Nephron (organoid): ENCODE results near the gene MAP3K2.
A peak's percentile ranks its signal among the peaks of the same experiment; 100 is the strongest.
"Not testable (repeated sequence)": the region's sequence is repeated elsewhere in the genome, so short reads cannot be mapped to it uniquely, and the experiment has no call there.

ENCODE experiments used
- H3K27ac Mint-ChIP-seq, 3 experiments: 2 replicates each; pipeline ENCODE4 v1.8.0; 2020; ENCODE audit warnings: mixed read lengths in 3 of 3, mild to moderate bottlenecking in 2 of 3, moderate library complexity in 1 of 3
- H3K27me3 Mint-ChIP-seq: 2 replicates; pipeline ENCODE4 v1.8.0; 2021; ENCODE audit warnings: low read depth, mild to moderate bottlenecking, moderate library complexity, mixed read lengths
- H3K36me3 Mint-ChIP-seq: 2 replicates; pipeline ENCODE4 v1.8.0; 2020; ENCODE audit warnings: low read depth, mixed read lengths
- H3K4me1 Mint-ChIP-seq: 2 replicates; pipeline ENCODE4 v1.8.0; 2020; ENCODE audit warnings: mixed read lengths
- H3K4me3 Mint-ChIP-seq, 3 experiments: 2 replicates each; pipeline ENCODE4 v1.8.0; 2020; ENCODE audit warnings: mild to moderate bottlenecking in 3 of 3, mixed read lengths in 3 of 3, moderate library complexity in 2 of 3
- H3K9me3 Mint-ChIP-seq: 2 replicates; pipeline ENCODE4 v1.8.0; 2020; ENCODE audit warnings: mixed read lengths
- TF ChIP-seq, protein P1 (sequence below), 3 experiments: fragments of 200-600 bp; sonication (generic); IDR thresholded peaks; one replicate each; pipeline ENCODE4 v1.5.0; 2021; ENCODE audit warnings: antibody characterized with exemption in 3 of 3; ENCODE audit not compliant: unreplicated experiment in 3 of 3

The MAP3K2 gene

DNA sequence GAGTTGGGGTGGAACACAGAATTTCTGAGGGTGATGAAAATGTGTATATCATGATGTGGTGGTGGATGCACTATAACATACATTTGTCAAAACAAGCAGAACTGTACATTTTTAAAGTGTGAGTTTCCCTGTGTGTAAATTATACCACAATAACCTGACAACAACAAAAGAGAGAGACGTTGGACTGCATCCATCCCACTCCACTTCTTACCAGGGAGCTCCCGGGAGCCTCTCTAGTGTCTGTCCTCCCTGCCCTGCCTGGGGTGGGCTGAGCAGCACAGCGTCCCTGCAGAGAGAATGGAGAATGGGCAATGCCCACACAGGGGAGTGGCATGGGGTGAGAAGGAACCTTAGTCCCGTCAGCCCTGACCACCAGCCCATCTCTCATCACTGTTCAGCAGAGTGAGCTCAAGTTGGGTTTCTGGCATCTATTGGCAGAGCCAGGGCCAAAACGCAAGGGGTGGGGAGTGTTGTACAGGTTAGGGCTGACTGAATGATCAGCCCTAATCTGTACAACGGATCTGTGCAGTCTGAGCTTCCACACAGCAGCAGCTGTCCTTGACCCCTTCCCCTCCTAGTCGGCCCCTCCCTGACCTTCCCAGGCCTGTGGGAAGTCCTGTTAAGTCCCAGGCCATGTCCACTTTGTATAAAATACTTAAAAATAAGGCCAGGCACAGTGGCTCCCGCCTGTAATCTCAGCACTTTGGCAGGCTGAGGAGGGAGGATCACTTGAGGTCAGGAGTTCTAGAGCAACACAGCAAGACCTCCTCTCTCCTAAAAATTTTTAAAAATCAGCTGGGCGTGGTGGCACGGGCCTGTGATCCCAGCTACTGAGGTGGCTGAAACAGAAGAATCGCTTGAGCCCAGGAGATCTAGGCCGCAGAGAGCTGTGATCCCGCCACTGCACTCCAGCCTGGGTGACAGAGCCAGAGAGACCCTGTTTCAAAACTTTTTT is 27.1 kb upstream of the MAP3K2 start:
- Mint-ChIP-seq H3K36me3 (no peaks in the 10 kb centered on the region), H3K9me3 (peaks cover 4% of the 10 kb centered on the region), H3K4me3 (peak overlapping the region; percentile 31 to 38 (median 36)), H3K4me1 (peaks cover 64% of the 10 kb centered on the region), H3K27me3 (peaks cover 35% of the 10 kb centered on the region), H3K27ac (peak overlapping the region in 2 of 3 experiments; percentile 59 to 70)
- TF ChIP-seq, protein P1, sequence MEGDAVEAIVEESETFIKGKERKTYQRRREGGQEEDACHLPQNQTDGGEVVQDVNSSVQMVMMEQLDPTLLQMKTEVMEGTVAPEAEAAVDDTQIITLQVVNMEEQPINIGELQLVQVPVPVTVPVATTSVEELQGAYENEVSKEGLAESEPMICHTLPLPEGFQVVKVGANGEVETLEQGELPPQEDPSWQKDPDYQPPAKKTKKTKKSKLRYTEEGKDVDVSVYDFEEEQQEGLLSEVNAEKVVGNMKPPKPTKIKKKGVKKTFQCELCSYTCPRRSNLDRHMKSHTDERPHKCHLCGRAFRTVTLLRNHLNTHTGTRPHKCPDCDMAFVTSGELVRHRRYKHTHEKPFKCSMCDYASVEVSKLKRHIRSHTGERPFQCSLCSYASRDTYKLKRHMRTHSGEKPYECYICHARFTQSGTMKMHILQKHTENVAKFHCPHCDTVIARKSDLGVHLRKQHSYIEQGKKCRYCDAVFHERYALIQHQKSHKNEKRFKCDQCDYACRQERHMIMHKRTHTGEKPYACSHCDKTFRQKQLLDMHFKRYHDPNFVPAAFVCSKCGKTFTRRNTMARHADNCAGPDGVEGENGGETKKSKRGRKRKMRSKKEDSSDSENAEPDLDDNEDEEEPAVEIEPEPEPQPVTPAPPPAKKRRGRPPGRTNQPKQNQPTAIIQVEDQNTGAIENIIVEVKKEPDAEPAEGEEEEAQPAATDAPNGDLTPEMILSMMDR (IDR thresholded peaks at IDR 0.05; ENCODE audit: unreplicated experiment in 3 of 3), result no peak

- Mint-ChIP-seq H3K9me3 (peaks cover 4% of the 10 kb centered on the region), H3K27me3 (peaks cover 31% of the 10 kb centered on the region), H3K27ac (peak overlapping the region; percentile 43 to 70 (median 59)), H3K4me3 (peak overlapping the region; percentile 19 to 41 (median 36)), H3K36me3 (no peaks in the 10 kb centered on the region), H3K4me1 (peaks cover 67% of the 10 kb centered on the region)
- TF ChIP-seq, protein P1 (IDR thresholded peaks at IDR 0.05; ENCODE audit: unreplicated experiment in 3 of 3), result no peak
Observed at GRCh38 chr2:127413782-127414637, 26.2 kb upstream of the MAP3K2 start.

- Mint-ChIP-seq H3K4me1 (peaks cover 66% of the 10 kb centered on the region), H3K36me3 (no peaks in the 10 kb centered on the region), H3K9me3 (peaks cover 4% of the 10 kb centered on the region), H3K4me3 (no peak overlapping the region), H3K27ac (peak overlapping the region in 1 of 3 experiments; percentile 43), H3K27me3 (peaks cover 28% of the 10 kb centered on the region)
- TF ChIP-seq, protein P1 (IDR thresholded peaks at IDR 0.05; ENCODE audit: unreplicated experiment in 3 of 3), result no peak
Observed at GRCh38 chr2:127413200-127413599, 25.4 kb upstream of the MAP3K2 start.

DNA sequence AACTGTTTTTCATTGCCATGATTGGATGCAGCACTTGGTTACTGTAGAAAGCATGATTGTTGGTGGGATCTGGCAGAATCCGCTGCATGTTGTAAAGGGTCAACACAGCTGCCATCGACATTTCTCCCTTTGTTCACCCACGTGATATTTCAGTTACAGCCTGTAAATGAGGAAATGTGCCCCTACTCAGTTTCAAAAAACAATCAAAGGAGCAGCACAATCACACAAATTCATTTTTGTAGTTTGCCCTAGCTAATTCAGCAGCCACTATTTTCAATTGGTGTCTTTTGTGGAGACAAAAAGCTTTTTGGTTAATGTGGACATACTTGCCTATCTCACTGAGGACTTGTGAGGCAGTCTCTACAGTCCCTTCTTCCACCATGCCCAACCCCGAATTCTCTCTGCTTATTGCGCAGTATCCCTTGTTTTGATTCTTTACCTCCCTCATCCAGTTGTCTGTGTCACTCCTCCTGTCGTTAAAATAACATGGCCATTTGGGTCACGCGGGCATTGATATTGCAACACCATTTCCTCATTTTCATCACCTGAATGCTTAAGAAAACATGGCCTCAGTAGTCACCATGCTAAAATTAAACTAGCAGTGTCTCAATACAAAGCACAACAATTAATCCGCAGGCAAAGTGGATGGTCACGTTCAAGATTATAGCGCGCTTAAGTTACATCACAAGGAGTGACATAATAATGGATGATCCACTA is 24.0 kb upstream of the MAP3K2 start:
- TF ChIP-seq, protein P1 (IDR thresholded peaks at IDR 0.05; ENCODE audit: unreplicated experiment in 3 of 3), result no peak

GRCh38 chr2:127410871-127411652 is 23.3 kb upstream of the MAP3K2 start:
- H3K36me3 Mint-ChIP-seq, result no peaks in the 10 kb centered on the region
- TF ChIP-seq, protein P1 (IDR thresholded peaks at IDR 0.05; ENCODE audit: unreplicated experiment in 3 of 3), result no peak
- H3K9me3 Mint-ChIP-seq, result peaks cover 4% of the 10 kb centered on the region
- peaks cover 47% of the 10 kb centered on the region for H3K4me1 Mint-ChIP-seq
- H3K27me3 Mint-ChIP-seq, result peaks cover 11% of the 10 kb centered on the region
- H3K27ac Mint-ChIP-seq, result peak overlapping the region; percentile 78 to 90 (median 88)
- H3K4me3 Mint-ChIP-seq, result peak overlapping the region in 2 of 3 experiments; percentile 15 to 29

More for the DNA sequence above, 24.0 kb upstream of the MAP3K2 start:
- Mint-ChIP-seq H3K27ac (peak overlapping the region; percentile 78 to 90 (median 88)), H3K9me3 (peaks cover 4% of the 10 kb centered on the region), H3K4me1 (peaks cover 54% of the 10 kb centered on the region), H3K4me3 (peak overlapping the region in 2 of 3 experiments; percentile 5 to 14), H3K27me3 (peaks cover 16% of the 10 kb centered on the region), H3K36me3 (no peaks in the 10 kb centered on the region)

GRCh38 chr2:127409716-127410115 is 21.9 kb upstream of the MAP3K2 start:
- Mint-ChIP-seq H3K4me3 (peak overlapping the region in 2 of 3 experiments; percentile 54), H3K27ac (peak overlapping the region; percentile 62 to 90 (median 74)), H3K4me1 (peaks cover 50% of the 10 kb centered on the region)
- not testable (repeated sequence) for H3K27me3 Mint-ChIP-seq, H3K36me3 Mint-ChIP-seq, H3K9me3 Mint-ChIP-seq
